ENCODE measurements around the gene HMGXB3.

HMGXB3 gene

DNA sequence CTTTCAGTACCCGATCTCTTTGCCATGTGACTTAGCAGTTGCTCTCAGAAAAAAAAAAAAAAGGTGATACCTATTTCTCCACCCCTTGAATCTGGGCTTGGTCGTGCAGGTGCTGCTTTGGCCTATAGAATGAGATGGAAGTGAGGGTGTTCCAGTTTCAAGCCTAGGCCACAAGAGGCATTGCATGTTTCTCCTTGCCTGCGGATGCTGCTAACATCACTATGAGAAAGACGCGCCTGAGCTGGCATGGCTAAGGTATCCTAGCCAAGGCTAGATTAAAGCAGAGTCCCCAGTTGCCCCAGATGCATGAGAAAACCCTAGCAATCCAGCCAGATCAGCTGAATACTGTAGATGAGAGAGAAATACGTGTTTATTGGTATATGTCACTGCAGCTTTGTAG, 100.5 kb downstream of the HMGXB3 start:
- no peak for DNase-seq

Data from amniotic stem cell (primary cell).